ENCODE measurements around the gene ACVR1. TPM values are rescaled to one million over a fixed set of nuclear protein-coding genes. Genes with fewer than 3 reads are reported as not detected.

Gene ACVR1
- 23.7 and 24.3 TPM in 2 replicates for total RNA-seq
- long read RNA-seq, transcript ACVR1-207 (11 exons, 2,861 nt): major isoform, 14 of 47 reads
- long read RNA-seq, partial matches to known transcripts: 19 of 47 reads
- long read RNA-seq, other reads (novel, unspliced or antisense): 14 of 47 reads

- Mint-ChIP-seq H3K27me3 (no peaks in the 10 kb centered on the region), H3K36me3 (ENCODE audit: insufficient read depth) (no peaks in the 10 kb centered on the region), H3K9me3 (ENCODE audit: low read depth) (no peaks in the 10 kb centered on the region), H3K27ac (peak within 1 kb of the TSS; percentile 95), H3K4me3 (ENCODE audit: low read depth) (peak within 1 kb of the TSS; percentile 94), H3K4me1 (ENCODE audit: low read depth) (peaks cover 55% of the 10 kb centered on the region)
- TF ChIP-seq, protein P1, sequence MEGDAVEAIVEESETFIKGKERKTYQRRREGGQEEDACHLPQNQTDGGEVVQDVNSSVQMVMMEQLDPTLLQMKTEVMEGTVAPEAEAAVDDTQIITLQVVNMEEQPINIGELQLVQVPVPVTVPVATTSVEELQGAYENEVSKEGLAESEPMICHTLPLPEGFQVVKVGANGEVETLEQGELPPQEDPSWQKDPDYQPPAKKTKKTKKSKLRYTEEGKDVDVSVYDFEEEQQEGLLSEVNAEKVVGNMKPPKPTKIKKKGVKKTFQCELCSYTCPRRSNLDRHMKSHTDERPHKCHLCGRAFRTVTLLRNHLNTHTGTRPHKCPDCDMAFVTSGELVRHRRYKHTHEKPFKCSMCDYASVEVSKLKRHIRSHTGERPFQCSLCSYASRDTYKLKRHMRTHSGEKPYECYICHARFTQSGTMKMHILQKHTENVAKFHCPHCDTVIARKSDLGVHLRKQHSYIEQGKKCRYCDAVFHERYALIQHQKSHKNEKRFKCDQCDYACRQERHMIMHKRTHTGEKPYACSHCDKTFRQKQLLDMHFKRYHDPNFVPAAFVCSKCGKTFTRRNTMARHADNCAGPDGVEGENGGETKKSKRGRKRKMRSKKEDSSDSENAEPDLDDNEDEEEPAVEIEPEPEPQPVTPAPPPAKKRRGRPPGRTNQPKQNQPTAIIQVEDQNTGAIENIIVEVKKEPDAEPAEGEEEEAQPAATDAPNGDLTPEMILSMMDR (IDR thresholded peaks at IDR 0.05; ENCODE audit: unreplicated experiment): peak; percentile 51
- peak; percentile 79 for DNase-seq (ENCODE audit: low spot score, unreplicated experiment)
These were observed at the start of gene ACVR1 for GRCh38 chr2:157876066-157876785. Gene ACVR1 (minus strand): TSS chr2:157876330. CDS start chr2:157799493, 76,837 bp downstream.

GRCh38 chr2:157925071-157925470, 48.9 kb upstream of the ACVR1 start:
- H3K36me3 Mint-ChIP-seq (ENCODE audit: insufficient read depth): no peaks in the 10 kb centered on the region
- no peak overlapping the region for H3K27ac Mint-ChIP-seq

GRCh38 chr2:157923598-157924217, 47.6 kb upstream of the ACVR1 start:
- no peak for DNase-seq (ENCODE audit: low spot score, unreplicated experiment)
- TF ChIP-seq, protein P1 (IDR thresholded peaks at IDR 0.05; ENCODE audit: unreplicated experiment): no peak
- Mint-ChIP-seq H3K4me3 (ENCODE audit: low read depth) (no peak overlapping the region), H3K27ac (no peak overlapping the region), H3K9me3 (ENCODE audit: low read depth) (no peaks in the 10 kb centered on the region), H3K27me3 (peaks cover 19% of the 10 kb centered on the region), H3K36me3 (ENCODE audit: insufficient read depth) (no peaks in the 10 kb centered on the region), H3K4me1 (ENCODE audit: low read depth) (no peaks in the 10 kb centered on the region)

More at GRCh38 chr2:157925071-157925470, 48.9 kb upstream of the ACVR1 start:
- Mint-ChIP-seq H3K9me3 (ENCODE audit: low read depth) (no peaks in the 10 kb centered on the region), H3K4me3 (ENCODE audit: low read depth) (no peak overlapping the region), H3K4me1 (ENCODE audit: low read depth) (no peaks in the 10 kb centered on the region), H3K27me3 (peaks cover 18% of the 10 kb centered on the region)
- DNase-seq (ENCODE audit: low spot score, unreplicated experiment): no peak
- TF ChIP-seq, protein P1 (IDR thresholded peaks at IDR 0.05; ENCODE audit: unreplicated experiment): no peak

GRCh38 chr2:157922815-157923214, 46.7 kb upstream of the ACVR1 start:
- Mint-ChIP-seq H3K4me3 (ENCODE audit: low read depth) (no peak overlapping the region), H3K9me3 (ENCODE audit: low read depth) (no peaks in the 10 kb centered on the region), H3K27ac (no peak overlapping the region), H3K27me3 (peaks cover 19% of the 10 kb centered on the region), H3K36me3 (ENCODE audit: insufficient read depth) (no peaks in the 10 kb centered on the region), H3K4me1 (ENCODE audit: low read depth) (no peaks in the 10 kb centered on the region)
- TF ChIP-seq, protein P1 (IDR thresholded peaks at IDR 0.05; ENCODE audit: unreplicated experiment): no peak
- no peak for DNase-seq (ENCODE audit: low spot score, unreplicated experiment)

DNA sequence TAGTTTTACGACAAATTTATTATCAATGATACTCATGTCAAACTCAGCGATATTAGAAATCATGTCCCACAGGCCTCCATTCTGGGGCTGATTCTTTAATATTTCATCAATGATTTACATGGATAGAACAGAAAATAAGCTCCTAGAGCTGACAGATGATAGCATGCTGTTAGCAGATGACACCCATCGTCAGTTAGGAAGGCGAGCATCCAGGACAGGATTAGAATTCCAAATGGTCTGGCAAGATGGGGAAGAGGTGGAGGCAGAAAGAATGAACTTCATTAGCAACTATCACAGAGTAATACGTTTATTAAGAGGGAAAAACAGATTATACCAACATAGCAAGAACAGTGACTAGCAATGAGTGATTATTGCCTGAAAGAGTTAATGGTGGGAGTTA, 46.2 kb upstream of the ACVR1 start:
- no peak overlapping the region for H3K4me3 Mint-ChIP-seq (ENCODE audit: low read depth)
- H3K36me3 Mint-ChIP-seq (ENCODE audit: insufficient read depth): no peaks in the 10 kb centered on the region
- H3K27ac Mint-ChIP-seq: no peak overlapping the region
- TF ChIP-seq, protein P1 (IDR thresholded peaks at IDR 0.05; ENCODE audit: unreplicated experiment): no peak
- H3K27me3 Mint-ChIP-seq: peaks cover 19% of the 10 kb centered on the region
- H3K9me3 Mint-ChIP-seq (ENCODE audit: low read depth): no peaks in the 10 kb centered on the region
- H3K4me1 Mint-ChIP-seq (ENCODE audit: low read depth): no peaks in the 10 kb centered on the region
- no peak for DNase-seq (ENCODE audit: low spot score, unreplicated experiment)

Data from progenitor cell of endocrine pancreas (in vitro differentiated cells).